Medulla oblongata (tissue), 1 donor: ENCODE measurements around the gene ENOX1.

ENCODE experiments used
- DNase-seq: peaks from one replicate; pipeline ENCODE4 v3.0.0-alpha.2; 2015; ENCODE audit errors: extremely low spot score

Gene ENOX1

GRCh38 chr13:43289470-43290255 lies 497.1 kb downstream of the ENOX1 start:
- no peak for DNase-seq

GRCh38 chr13:43286751-43287150 lies 500.0 kb downstream of the ENOX1 start:
- DNase-seq, result no peak

- peak; percentile 52 for DNase-seq
Observed at GRCh38 chr13:43285933-43286597, 500.7 kb downstream of the ENOX1 start.

- no peak for DNase-seq
Observed at GRCh38 chr13:43284162-43284561, 502.6 kb downstream of the ENOX1 start.

GRCh38 chr13:43279696-43280095 lies 507.1 kb downstream of the ENOX1 start:
- no peak for DNase-seq

- no peak for DNase-seq
Observed at GRCh38 chr13:43278127-43278526, 508.6 kb downstream of the ENOX1 start.

GRCh38 chr13:43277142-43277541 lies 509.6 kb downstream of the ENOX1 start:
- no peak for DNase-seq

GRCh38 chr13:43274881-43275280 lies 511.9 kb downstream of the ENOX1 start:
- DNase-seq, result no peak

- DNase-seq, result no peak
Observed at GRCh38 chr13:43273362-43273761, 513.4 kb downstream of the ENOX1 start.

GRCh38 chr13:43272851-43273250 lies 513.9 kb downstream of the ENOX1 start:
- no peak for DNase-seq

- no peak for DNase-seq
Observed at GRCh38 chr13:43271152-43271551, 515.6 kb downstream of the ENOX1 start.

GRCh38 chr13:43270130-43270830 lies 516.5 kb downstream of the ENOX1 start:
- DNase-seq, result no peak

- no peak for DNase-seq
Observed at GRCh38 chr13:43269037-43269481, 517.7 kb downstream of the ENOX1 start.

GRCh38 chr13:43268632-43269031 lies 518.1 kb downstream of the ENOX1 start:
- no peak for DNase-seq

- no peak for DNase-seq
Observed at GRCh38 chr13:43267916-43268315, 518.9 kb downstream of the ENOX1 start.

GRCh38 chr13:43266936-43267615 lies 519.7 kb downstream of the ENOX1 start:
- DNase-seq, result no peak

- no peak for DNase-seq
Observed at GRCh38 chr13:43265028-43265427, 521.7 kb downstream of the ENOX1 start.

GRCh38 chr13:43264458-43264857 lies 522.3 kb downstream of the ENOX1 start:
- no peak for DNase-seq

- DNase-seq, result no peak
Observed at GRCh38 chr13:43263047-43263446, 523.7 kb downstream of the ENOX1 start.

GRCh38 chr13:43260999-43261398 lies 525.8 kb downstream of the ENOX1 start:
- no peak for DNase-seq

GRCh38 chr13:43258771-43259170 lies 528.0 kb downstream of the ENOX1 start:
- no peak for DNase-seq

GRCh38 chr13:43257765-43258164 lies 529.0 kb downstream of the ENOX1 start:
- DNase-seq, result no peak
